Measurements from ENCODE around the gene TNP2. TPM values are rescaled to one million over a fixed set of nuclear protein-coding genes. Genes with fewer than 3 reads are reported as not detected.

Gene TNP2
- total RNA-seq, 1 experiment from 2014 or later, result not detected

- in situ Hi-C loops (cut with HindIII; ENCODE audit: low sequenced_read_pairs), result no loop called here
- DNase-seq (ENCODE audit: low spot score), result no peak
These were observed 8.5 kb downstream of the TNP2 start for GRCh38 chr16:11260596-11260966.

- DNase-seq (ENCODE audit: low spot score), result no peak
- in situ Hi-C loops (cut with HindIII; ENCODE audit: low sequenced_read_pairs), result no loop called here
These were observed 9.2 kb downstream of the TNP2 start for GRCh38 chr16:11259655-11260595.

- peak; percentile 46 for DNase-seq (ENCODE audit: low spot score)
These were observed 10.3 kb downstream of the TNP2 start for GRCh38 chr16:11258553-11259492.

GRCh38 chr16:11257131-11257938, 11.8 kb downstream of the TNP2 start:
- DNase-seq (ENCODE audit: low spot score), result peak; percentile 92
- in situ Hi-C loops (cut with HindIII; ENCODE audit: low sequenced_read_pairs), result no loop called here

More at GRCh38 chr16:11258553-11259492, 10.3 kb downstream of the TNP2 start:
- in situ Hi-C loops (cut with HindIII; ENCODE audit: low sequenced_read_pairs), result no loop called here

- in situ Hi-C loops (cut with HindIII; ENCODE audit: low sequenced_read_pairs), result no loop called here
- peak; percentile 23 for DNase-seq (ENCODE audit: low spot score)
These were observed 12.4 kb downstream of the TNP2 start for GRCh38 chr16:11256661-11257130.

GRCh38 chr16:11255737-11256660, 13.1 kb downstream of the TNP2 start, which contains the start of gene SOCS1:
Gene SOCS1 (minus strand): TSS chr16:11256204. CDS start chr16:11255478, 726 bp downstream.
- in situ Hi-C loops (cut with HindIII; ENCODE audit: low sequenced_read_pairs), result no loop called here
- peak; percentile 79 for DNase-seq (ENCODE audit: low spot score)

GRCh38 chr16:11254913-11255736, 14.0 kb downstream of the TNP2 start:
- peak; percentile 26 for DNase-seq (ENCODE audit: low spot score)
- in situ Hi-C loops (cut with HindIII; ENCODE audit: low sequenced_read_pairs), result no loop called here

- no peak for DNase-seq (ENCODE audit: low spot score)
- in situ Hi-C loops (cut with HindIII; ENCODE audit: low sequenced_read_pairs), result no loop called here
These were observed 14.9 kb downstream of the TNP2 start for GRCh38 chr16:11253995-11254912.

- in situ Hi-C loops (cut with HindIII; ENCODE audit: low sequenced_read_pairs), result no loop called here
- DNase-seq (ENCODE audit: low spot score), result no peak
These were observed 15.8 kb downstream of the TNP2 start for GRCh38 chr16:11253009-11253994.

GRCh38 chr16:11252482-11252931, 16.6 kb downstream of the TNP2 start:
- in situ Hi-C loops (cut with HindIII; ENCODE audit: low sequenced_read_pairs), result no loop called here
- DNase-seq (ENCODE audit: low spot score), result no peak

GRCh38 chr16:11251525-11252481, 17.3 kb downstream of the TNP2 start:
- in situ Hi-C loops (cut with HindIII; ENCODE audit: low sequenced_read_pairs), result no loop called here
- no peak for DNase-seq (ENCODE audit: low spot score)

- in situ Hi-C loops (cut with HindIII; ENCODE audit: low sequenced_read_pairs), result no loop called here
These were observed 18.2 kb downstream of the TNP2 start for GRCh38 chr16:11250786-11251524.

GRCh38 chr16:11250091-11250785, 18.9 kb downstream of the TNP2 start:
- in situ Hi-C loops (cut with HindIII; ENCODE audit: low sequenced_read_pairs), result no loop called here

More at GRCh38 chr16:11250786-11251524, 18.2 kb downstream of the TNP2 start:
- no peak for DNase-seq (ENCODE audit: low spot score)

More at GRCh38 chr16:11250091-11250785, 18.9 kb downstream of the TNP2 start:
- DNase-seq (ENCODE audit: low spot score), result no peak
